ENCODE results near the gene STRBP.

Gene STRBP

GRCh38 chr9:123262338-123262737, 6.0 kb downstream of the STRBP start:
- TF ChIP-seq EZH2phosphoT487 (IDR thresholded peaks at IDR 0.05; ENCODE audit: low read length) (no peak), EZH2 (optimal IDR thresholded peaks at IDR 0.05; ENCODE audit: low read depth, low read length) (no peak), CTCF (IDR thresholded peaks at IDR 0.05; ENCODE audit: low read length) (no peak)
- Histone ChIP-seq H3K9me3 (replicated peaks; ENCODE audit: insufficient read depth, low read length) (no peaks in the 10 kb centered on the region), H3K4me2 (ENCODE audit: low read depth, low read length) (no peak overlapping the region), H3K79me2 (ENCODE audit: low read length) (peaks cover 99% of the 10 kb centered on the region), H3K27me3 (replicated peaks; ENCODE audit: insufficient read depth, low read length) (no peaks in the 10 kb centered on the region), H3K9ac (ENCODE audit: low read length) (no peak overlapping the region), H2AFZ (ENCODE audit: low read length) (no peak overlapping the region), H3K27ac (ENCODE audit: low read length) (no peak overlapping the region), H3K9me2 (replicated peaks; ENCODE audit: insufficient read depth, low read length) (no peaks in the 10 kb centered on the region), H3F3A (ENCODE audit: insufficient read depth, low read length) (peaks cover 10% of the 10 kb centered on the region), H3K4me3 (ENCODE audit: low read length) (no peak overlapping the region), H4K20me1 (ENCODE audit: insufficient read depth, low read length) (peaks cover 25% of the 10 kb centered on the region), H3K36me3 (replicated peaks; ENCODE audit: insufficient read depth, low read length) (no peaks in the 10 kb centered on the region), H3K4me1 (ENCODE audit: low read length) (peaks cover 20% of the 10 kb centered on the region)
- no peak for DNase-seq

- no peaks in the 10 kb centered on the region for H3K9me2 ChIP-seq (replicated peaks; ENCODE audit: insufficient read depth, low read length)
- no peaks in the 10 kb centered on the region for H3K36me3 ChIP-seq (replicated peaks; ENCODE audit: insufficient read depth, low read length)
- peaks cover 29% of the 10 kb centered on the region for H4K20me1 ChIP-seq (ENCODE audit: insufficient read depth, low read length)
Measured at GRCh38 chr9:123261006-123261677, 7.2 kb downstream of the STRBP start.

GRCh38 chr9:123260340-123260739, 8.0 kb downstream of the STRBP start:
- no peak for TF ChIP-seq EZH2 (optimal IDR thresholded peaks at IDR 0.05; ENCODE audit: low read depth, low read length)
- TF ChIP-seq EZH2phosphoT487 (IDR thresholded peaks at IDR 0.05; ENCODE audit: low read length) = no peak
- no peak for TF ChIP-seq CTCF (IDR thresholded peaks at IDR 0.05; ENCODE audit: low read length)

More at GRCh38 chr9:123261006-123261677, 7.2 kb downstream of the STRBP start:
- no peak overlapping the region for H2AFZ ChIP-seq (ENCODE audit: low read length)
- no peaks in the 10 kb centered on the region for H3K27me3 ChIP-seq (replicated peaks; ENCODE audit: insufficient read depth, low read length)
- H3K79me2 ChIP-seq (ENCODE audit: low read length) = peaks cover 99% of the 10 kb centered on the region
- H3K27ac ChIP-seq (ENCODE audit: low read length) = no peak overlapping the region
- peaks cover 2% of the 10 kb centered on the region for H3F3A ChIP-seq (ENCODE audit: insufficient read depth, low read length)
- TF ChIP-seq CTCF (IDR thresholded peaks at IDR 0.05; ENCODE audit: low read length) (no peak), EZH2phosphoT487 (IDR thresholded peaks at IDR 0.05; ENCODE audit: low read length) (no peak), EZH2 (optimal IDR thresholded peaks at IDR 0.05; ENCODE audit: low read depth, low read length) (no peak)
- peaks cover 8% of the 10 kb centered on the region for H3K4me1 ChIP-seq (ENCODE audit: low read length)
- no peak overlapping the region for H3K9ac ChIP-seq (ENCODE audit: low read length)
- no peak for DNase-seq
- H3K4me2 ChIP-seq (ENCODE audit: low read depth, low read length) = no peak overlapping the region
- no peak overlapping the region for H3K4me3 ChIP-seq (ENCODE audit: low read length)
- H3K9me3 ChIP-seq (replicated peaks; ENCODE audit: insufficient read depth, low read length) = no peaks in the 10 kb centered on the region

More at GRCh38 chr9:123260340-123260739, 8.0 kb downstream of the STRBP start:
- Histone ChIP-seq H3K36me3 (replicated peaks; ENCODE audit: insufficient read depth, low read length) (no peaks in the 10 kb centered on the region), H3K9me3 (replicated peaks; ENCODE audit: insufficient read depth, low read length) (no peaks in the 10 kb centered on the region), H3K4me3 (ENCODE audit: low read length) (no peak overlapping the region), H3K4me1 (ENCODE audit: low read length) (peaks cover under 1% of the 10 kb centered on the region; the same call in 1 of the 2 replicates), H3K4me2 (ENCODE audit: low read depth, low read length) (no peak overlapping the region), H3K9me2 (replicated peaks; ENCODE audit: insufficient read depth, low read length) (no peaks in the 10 kb centered on the region), H3K9ac (ENCODE audit: low read length) (no peak overlapping the region), H2AFZ (ENCODE audit: low read length) (no peak overlapping the region), H3K79me2 (ENCODE audit: low read length) (peaks cover 99% of the 10 kb centered on the region), H3K27me3 (replicated peaks; ENCODE audit: insufficient read depth, low read length) (no peaks in the 10 kb centered on the region), H4K20me1 (ENCODE audit: insufficient read depth, low read length) (peaks cover 34% of the 10 kb centered on the region), H3F3A (ENCODE audit: insufficient read depth, low read length) (no peaks in the 10 kb centered on the region), H3K27ac (ENCODE audit: low read length) (no peak overlapping the region)
- DNase-seq = no peak
